Measurements from ENCODE around the gene IVD. TPM values are rescaled to one million over a fixed set of nuclear protein-coding genes. Genes with fewer than 3 reads are reported as not detected.
A peak's percentile ranks its signal among the peaks of the same experiment; 100 is the strongest.

The IVD gene
- polyA plus RNA-seq, 4 donors, result 20.0 to 58.3 (median 38.0) TPM

DNA sequence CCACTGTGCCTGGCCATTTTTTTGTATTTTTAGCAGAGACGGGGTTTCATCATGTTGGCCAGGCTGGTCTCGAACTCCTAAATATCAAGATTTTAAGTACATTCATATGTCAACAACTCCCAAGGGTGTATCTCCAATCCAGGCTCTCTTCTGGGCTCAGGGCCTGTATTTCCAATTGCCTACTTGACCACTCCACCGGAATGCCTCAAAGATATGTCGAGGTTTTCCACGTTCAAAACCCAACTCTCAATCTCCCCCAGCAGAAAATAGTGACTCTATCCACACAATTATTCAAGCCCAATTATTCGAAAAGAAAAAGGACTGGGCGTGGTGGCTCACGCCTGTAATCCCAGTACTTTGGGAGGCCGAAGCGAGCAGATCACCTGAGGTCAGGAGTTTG is 25.0 kb upstream of the IVD start:
- DNase-seq, result no peak
- Histone ChIP-seq H3K9me3 (ENCODE audit: control insufficient read depth in 2 of 2, insufficient read depth in 1 of 2, low read depth in 1 of 2, low read length in 1 of 2) (no peaks in the 10 kb centered on the region), H3K27ac (ENCODE audit: low read depth in 1 of 3, low read length in 2 of 3) (no peak overlapping the region), H3K4me3 (ENCODE audit: low read depth in 1 of 3, low read length in 3 of 3) (no peak overlapping the region), H3K36me3 (ENCODE audit: control insufficient read depth in 3 of 3, insufficient read depth in 2 of 3, low read depth in 1 of 3, low read length in 3 of 3) (no peaks in the 10 kb centered on the region), H3K27me3 (ENCODE audit: control insufficient read depth in 3 of 3, insufficient read depth in 3 of 3, low read length in 3 of 3) (no peaks in the 10 kb centered on the region), H3K4me1 (ENCODE audit: control insufficient read depth in 3 of 3, insufficient read depth in 2 of 3, low read depth in 1 of 3, low read length in 2 of 3) (peaks cover 2 to 8% (median 2%) of the 10 kb centered on the region in 3 donors)
- no peak for FAIRE-seq
- 94 to 95% (median 94%) methylated on average over 10 of the region's 10 CpGs for WGBS, 3 donors

DNA sequence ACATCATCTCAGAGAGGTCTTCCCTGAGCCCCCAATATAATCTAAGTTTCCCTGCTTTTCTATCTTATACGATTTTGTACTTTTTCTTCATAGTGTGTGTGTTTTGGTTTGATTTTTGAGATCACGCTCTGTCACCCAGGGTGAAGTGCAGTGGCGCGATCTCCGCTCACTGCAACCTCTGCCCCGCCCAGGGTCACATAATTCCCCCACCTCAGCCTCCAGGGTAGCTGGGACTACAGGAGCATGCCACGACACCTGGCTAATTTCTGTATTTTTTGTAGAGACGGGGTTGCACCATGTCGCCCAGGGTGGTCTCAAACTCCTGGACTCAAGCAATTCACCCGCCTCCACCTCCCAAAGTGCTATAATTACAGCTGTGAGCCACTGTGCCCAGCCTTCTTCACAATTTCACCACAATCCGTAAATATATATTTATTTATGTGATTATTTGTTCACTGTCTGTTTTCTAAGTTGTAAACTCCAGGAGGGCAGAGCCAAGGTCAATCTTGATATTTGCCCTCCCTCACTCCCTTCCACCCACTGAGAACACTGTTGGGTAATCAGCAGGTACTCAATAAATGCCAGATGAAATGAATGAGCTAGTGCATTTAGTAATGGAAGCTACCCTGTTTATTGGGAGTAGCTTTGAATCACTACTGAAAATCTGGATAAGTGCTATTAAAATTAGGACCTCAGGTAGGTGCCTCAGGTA is 23.6 kb upstream of the IVD start:
- Histone ChIP-seq H3K4me3 (ENCODE audit: low read depth in 1 of 3, low read length in 3 of 3) (no peak overlapping the region), H3K27me3 (ENCODE audit: control insufficient read depth in 3 of 3, insufficient read depth in 3 of 3, low read length in 3 of 3) (no peaks in the 10 kb centered on the region), H3K4me1 (ENCODE audit: control insufficient read depth in 3 of 3, insufficient read depth in 2 of 3, low read depth in 1 of 3, low read length in 2 of 3) (peaks cover 2 to 8% (median 2%) of the 10 kb centered on the region in 3 donors), H3K27ac (ENCODE audit: low read depth in 1 of 3, low read length in 2 of 3) (no peak overlapping the region), H3K36me3 (ENCODE audit: control insufficient read depth in 3 of 3, insufficient read depth in 2 of 3, low read depth in 1 of 3, low read length in 3 of 3) (peaks cover 0 to 5% (median 0%) of the 10 kb centered on the region in 3 donors), H3K9me3 (ENCODE audit: control insufficient read depth in 2 of 2, insufficient read depth in 1 of 2, low read depth in 1 of 2, low read length in 1 of 2) (no peaks in the 10 kb centered on the region)
- no peak for FAIRE-seq
- WGBS, 3 donors, result 86 to 93% (median 90%) methylated on average over 11 of the region's 11 CpGs
- no peak for DNase-seq

DNA sequence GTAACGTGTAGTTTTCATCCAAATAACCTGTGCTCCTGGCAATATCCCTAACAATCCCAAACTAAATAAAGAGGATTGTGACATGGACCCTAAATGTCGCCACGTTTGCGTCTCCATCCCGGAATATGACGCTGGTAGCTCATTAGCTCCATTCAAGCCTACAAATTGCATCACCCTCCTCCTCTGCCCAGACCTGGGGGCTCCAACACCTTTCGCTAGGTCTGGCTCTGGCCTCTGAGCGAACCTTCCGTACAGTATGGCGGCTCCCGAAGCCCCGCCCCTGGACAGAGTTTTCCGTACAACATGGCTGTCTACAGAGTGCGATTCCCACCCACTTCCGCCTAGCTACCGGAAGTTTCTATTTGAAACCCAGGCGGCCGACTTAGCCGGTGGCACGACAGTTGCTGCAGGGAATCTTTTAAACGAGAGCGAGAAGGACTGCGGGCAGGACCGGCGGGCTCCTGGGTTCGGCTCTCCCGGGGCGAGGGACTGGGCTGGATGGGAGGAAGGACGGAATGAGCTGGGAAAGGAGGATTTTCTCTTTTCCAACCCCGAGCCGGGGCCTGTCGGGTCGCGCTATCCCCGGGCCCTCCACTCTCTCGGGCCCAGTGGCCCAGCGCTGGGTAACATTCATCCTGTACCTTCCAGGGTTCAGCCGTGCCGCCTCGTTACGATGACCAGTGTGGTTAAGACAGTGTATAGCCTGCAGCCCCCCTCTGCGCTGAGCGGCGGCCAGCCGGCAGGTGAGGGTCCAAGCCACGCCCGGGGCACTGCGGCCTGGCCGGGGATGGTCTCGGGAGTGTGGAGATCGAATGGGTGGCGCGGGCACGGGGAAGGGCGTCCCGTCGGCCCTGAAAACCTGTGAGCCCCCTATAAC is 22.8 kb upstream of the IVD start, which contains the start of gene KNSTRN:
Gene KNSTRN (plus strand): TSS at position 142 of the 877 bp plus-strand sequence. CDS start 115 bp downstream, at position 257.
- Histone ChIP-seq H3K9me3 (ENCODE audit: control insufficient read depth in 2 of 2, insufficient read depth in 1 of 2, low read depth in 1 of 2, low read length in 1 of 2) (no peaks in the 10 kb centered on the region), H3K27me3 (ENCODE audit: control insufficient read depth in 3 of 3, insufficient read depth in 3 of 3, low read length in 3 of 3) (no peaks in the 10 kb centered on the region), H3K4me1 (ENCODE audit: control insufficient read depth in 3 of 3, insufficient read depth in 2 of 3, low read depth in 1 of 3, low read length in 2 of 3) (peaks cover 2 to 8% (median 2%) of the 10 kb centered on the region in 3 donors), H3K4me3 (ENCODE audit: low read depth in 1 of 3, low read length in 3 of 3) (peak within 1 kb of the TSS; percentile 74 to 92 (median 91)), H3K27ac (ENCODE audit: low read depth in 1 of 3, low read length in 2 of 3) (peak within 1 kb of the TSS in 1 of 3 donors; percentile 28), H3K36me3 (ENCODE audit: control insufficient read depth in 3 of 3, insufficient read depth in 2 of 3, low read depth in 1 of 3, low read length in 3 of 3) (peaks cover 0 to 11% (median 0%) of the 10 kb centered on the region in 3 donors)
- no peak for FAIRE-seq
- DNase-seq, result peak; percentile 94 to 95
- WGBS, 3 donors, result 5 to 6% (median 5%) methylated on average over 55 to 57 of the region's 57 CpGs

- peaks cover 2 to 8% (median 2%) of the 10 kb centered on the region in 3 donors for H3K4me1 ChIP-seq (ENCODE audit: control insufficient read depth in 3 of 3, insufficient read depth in 2 of 3, low read depth in 1 of 3, low read length in 2 of 3)
- WGBS, 3 donors, result 96 to 98% (median 97%) methylated on average over 3 of the region's 3 CpGs
- H3K36me3 ChIP-seq (ENCODE audit: control insufficient read depth in 3 of 3, insufficient read depth in 2 of 3, low read depth in 1 of 3, low read length in 3 of 3), result peaks cover 0 to 29% (median 2%) of the 10 kb centered on the region in 3 donors
- H3K4me3 ChIP-seq (ENCODE audit: low read depth in 1 of 3, low read length in 3 of 3), result no peak overlapping the region
- no peak for DNase-seq
- no peaks in the 10 kb centered on the region for H3K27me3 ChIP-seq (ENCODE audit: control insufficient read depth in 3 of 3, insufficient read depth in 3 of 3, low read length in 3 of 3)
- no peak overlapping the region for H3K27ac ChIP-seq (ENCODE audit: low read depth in 1 of 3, low read length in 2 of 3)
- FAIRE-seq, result no peak
- peaks cover 0 to 2% of the 10 kb centered on the region in 2 donors for H3K9me3 ChIP-seq (ENCODE audit: control insufficient read depth in 2 of 2, insufficient read depth in 1 of 2, low read depth in 1 of 2, low read length in 1 of 2)
These were observed 19.1 kb upstream of the IVD start for GRCh38 chr15:40386480-40386879.

DNA sequence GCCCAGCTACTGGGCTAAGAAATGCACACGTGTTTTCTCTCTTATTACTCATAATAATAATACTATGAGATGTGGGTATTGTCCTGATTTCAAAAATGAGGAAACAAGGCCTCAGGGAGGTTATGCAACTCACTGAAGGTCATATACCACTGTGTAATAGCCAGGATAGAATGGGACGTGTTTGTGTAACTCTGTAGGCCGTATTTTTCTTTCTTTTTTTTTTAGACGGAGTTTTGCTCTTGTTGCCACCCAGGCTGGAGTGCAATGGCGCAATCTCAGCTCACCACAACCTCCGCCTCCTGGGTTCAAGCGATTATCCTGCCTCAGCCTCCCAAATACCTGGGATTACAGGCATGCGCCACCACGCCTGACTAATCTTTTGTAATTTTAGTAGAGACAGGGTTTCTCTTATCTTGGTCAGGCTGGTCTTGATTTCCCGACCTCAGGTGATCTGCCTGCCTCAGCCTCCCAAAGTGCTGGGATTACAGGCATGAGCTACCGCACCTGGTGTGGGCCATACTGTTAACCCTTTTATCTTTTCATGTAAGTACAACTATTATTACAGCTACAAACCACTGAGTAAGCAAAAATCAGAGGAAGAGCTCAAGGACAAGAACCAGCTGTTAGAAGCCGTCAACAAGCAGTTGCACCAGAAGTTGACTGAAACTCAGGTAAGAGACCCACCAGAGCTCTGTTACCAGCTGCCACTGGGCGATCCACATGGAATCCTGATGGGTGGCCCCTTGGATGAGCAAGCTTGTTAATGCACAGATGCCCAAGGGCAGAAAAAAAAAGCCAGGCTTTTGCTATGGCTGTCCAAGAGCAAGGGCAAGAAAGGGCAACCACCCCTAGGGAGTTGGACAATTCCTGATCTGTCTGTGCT is 16.4 kb upstream of the IVD start:
- Histone ChIP-seq H3K36me3 (ENCODE audit: control insufficient read depth in 3 of 3, insufficient read depth in 2 of 3, low read depth in 1 of 3, low read length in 3 of 3) (peaks cover 4 to 38% (median 6%) of the 10 kb centered on the region in 3 donors), H3K27me3 (ENCODE audit: control insufficient read depth in 3 of 3, insufficient read depth in 3 of 3, low read length in 3 of 3) (no peaks in the 10 kb centered on the region), H3K4me3 (ENCODE audit: low read depth in 1 of 3, low read length in 3 of 3) (no peak overlapping the region), H3K9me3 (ENCODE audit: control insufficient read depth in 2 of 2, insufficient read depth in 1 of 2, low read depth in 1 of 2, low read length in 1 of 2) (peaks cover 0 to 2% of the 10 kb centered on the region in 2 donors), H3K27ac (ENCODE audit: low read depth in 1 of 3, low read length in 2 of 3) (no peak overlapping the region), H3K4me1 (ENCODE audit: control insufficient read depth in 3 of 3, insufficient read depth in 2 of 3, low read depth in 1 of 3, low read length in 2 of 3) (peaks cover 0 to 4% (median 0%) of the 10 kb centered on the region in 3 donors)
- DNase-seq (no peak), FAIRE-seq (no peak)
- 94 to 95% (median 94%) methylated on average over 13 of the region's 13 CpGs for WGBS, 3 donors

GRCh38 chr15:40389824-40390595 is 15.6 kb upstream of the IVD start:
- Histone ChIP-seq H3K4me3 (ENCODE audit: low read depth in 1 of 3, low read length in 3 of 3) (no peak overlapping the region), H3K27me3 (ENCODE audit: control insufficient read depth in 3 of 3, insufficient read depth in 3 of 3, low read length in 3 of 3) (no peaks in the 10 kb centered on the region), H3K36me3 (ENCODE audit: control insufficient read depth in 3 of 3, insufficient read depth in 2 of 3, low read depth in 1 of 3, low read length in 3 of 3) (peaks cover 4 to 44% (median 6%) of the 10 kb centered on the region in 3 donors), H3K4me1 (ENCODE audit: control insufficient read depth in 3 of 3, insufficient read depth in 2 of 3, low read depth in 1 of 3, low read length in 2 of 3) (peaks cover 0 to 4% (median 0%) of the 10 kb centered on the region in 3 donors), H3K9me3 (ENCODE audit: control insufficient read depth in 2 of 2, insufficient read depth in 1 of 2, low read depth in 1 of 2, low read length in 1 of 2) (peaks cover 0 to 2% of the 10 kb centered on the region in 2 donors), H3K27ac (ENCODE audit: low read depth in 1 of 3, low read length in 2 of 3) (no peak overlapping the region)
- WGBS, 3 donors, result 92 to 97% (median 95%) methylated on average over 2 of the region's 2 CpGs
- no peak for FAIRE-seq
- no peak for DNase-seq

GRCh38 chr15:40392986-40393948 is 12.3 kb upstream of the IVD start:
- no peak for FAIRE-seq
- peaks cover 0 to under 1% of the 10 kb centered on the region in 2 donors for H3K9me3 ChIP-seq (ENCODE audit: control insufficient read depth in 2 of 2, insufficient read depth in 1 of 2, low read depth in 1 of 2, low read length in 1 of 2)
- no peak overlapping the region for H3K27ac ChIP-seq (ENCODE audit: low read depth in 1 of 3, low read length in 2 of 3)
- H3K36me3 ChIP-seq (ENCODE audit: control insufficient read depth in 3 of 3, insufficient read depth in 2 of 3, low read depth in 1 of 3, low read length in 3 of 3), result peaks cover 4 to 35% (median 6%) of the 10 kb centered on the region in 3 donors
- WGBS, 3 donors, result 81 to 89% (median 84%) methylated on average over 4 of the region's 4 CpGs
- H3K27me3 ChIP-seq (ENCODE audit: control insufficient read depth in 3 of 3, insufficient read depth in 3 of 3, low read length in 3 of 3), result no peaks in the 10 kb centered on the region
- DNase-seq, result peak in 1 of 2 donors; percentile 24
- peaks cover 0 to 4% (median 0%) of the 10 kb centered on the region in 3 donors for H3K4me1 ChIP-seq (ENCODE audit: control insufficient read depth in 3 of 3, insufficient read depth in 2 of 3, low read depth in 1 of 3, low read length in 2 of 3)
- H3K4me3 ChIP-seq (ENCODE audit: low read depth in 1 of 3, low read length in 3 of 3), result no peak overlapping the region
